Spleen (tissue), 7 donors: ENCODE results near the gene SLC8B1.

Source experiments
- POLR2A ChIP-seq, 3 donors: fragments of 450-650 bp; IDR thresholded peaks; one replicate each; pipeline ENCODE4 v1.5.1; 2017; ENCODE audit warnings: antibody characterized with exemption in 3 of 3, mild to moderate bottlenecking in 1 of 3
- POLR2AphosphoS5 ChIP-seq, 3 donors: sonication (generic); formaldehyde crosslinking; IDR thresholded peaks; one replicate each; pipeline ENCODE4 v1.5.1; 2017; ENCODE audit warnings: antibody characterized with exemption in 3 of 3
- TF ChIP-seq, protein P1 (sequence below), 11 experiments: fragments of 200-600 bp in 7 of 11; fragments of 450-650 bp in 4 of 11; sonication (generic) in 4 of 11; IDR thresholded peaks in 8 of 11; conservative IDR thresholded peaks in 3 of 11; 1 replicate in 7 of 11; 2 replicates in 4 of 11; pipeline versions ENCODE4 v1.4.0 to v1.8.0; 2016 to 2021; ENCODE audit warnings: antibody characterized with exemption in 11 of 11, inconsistent platforms in 4 of 11, mild to moderate bottlenecking in 1 of 11
- donor health status: DM: no; HTN: no; CAD: no; lungs with moderate emphysema.
- donor health status: DM: no; HTN: no; CAD: no.
- donor health status: DM: no; HTN: no; CAD: no.

DNA sequence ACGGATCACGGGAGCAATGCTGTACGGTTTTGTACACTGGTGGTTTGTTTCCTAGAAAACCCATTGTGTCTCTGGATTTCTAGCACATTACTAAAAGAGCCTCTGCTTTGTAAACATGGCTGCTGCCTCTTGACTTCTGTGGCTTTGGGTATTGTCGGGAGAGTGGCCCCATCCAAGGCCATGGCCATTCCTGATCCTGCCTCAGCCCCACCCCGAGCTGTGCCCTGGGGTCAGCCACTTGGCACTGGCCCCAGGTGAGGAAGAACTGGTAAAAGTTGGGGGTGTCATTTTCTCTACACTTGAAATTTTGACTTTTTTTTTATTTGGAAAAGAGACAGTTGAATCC lies 36.5 kb downstream of the SLC8B1 start:
- TF ChIP-seq, protein P1, sequence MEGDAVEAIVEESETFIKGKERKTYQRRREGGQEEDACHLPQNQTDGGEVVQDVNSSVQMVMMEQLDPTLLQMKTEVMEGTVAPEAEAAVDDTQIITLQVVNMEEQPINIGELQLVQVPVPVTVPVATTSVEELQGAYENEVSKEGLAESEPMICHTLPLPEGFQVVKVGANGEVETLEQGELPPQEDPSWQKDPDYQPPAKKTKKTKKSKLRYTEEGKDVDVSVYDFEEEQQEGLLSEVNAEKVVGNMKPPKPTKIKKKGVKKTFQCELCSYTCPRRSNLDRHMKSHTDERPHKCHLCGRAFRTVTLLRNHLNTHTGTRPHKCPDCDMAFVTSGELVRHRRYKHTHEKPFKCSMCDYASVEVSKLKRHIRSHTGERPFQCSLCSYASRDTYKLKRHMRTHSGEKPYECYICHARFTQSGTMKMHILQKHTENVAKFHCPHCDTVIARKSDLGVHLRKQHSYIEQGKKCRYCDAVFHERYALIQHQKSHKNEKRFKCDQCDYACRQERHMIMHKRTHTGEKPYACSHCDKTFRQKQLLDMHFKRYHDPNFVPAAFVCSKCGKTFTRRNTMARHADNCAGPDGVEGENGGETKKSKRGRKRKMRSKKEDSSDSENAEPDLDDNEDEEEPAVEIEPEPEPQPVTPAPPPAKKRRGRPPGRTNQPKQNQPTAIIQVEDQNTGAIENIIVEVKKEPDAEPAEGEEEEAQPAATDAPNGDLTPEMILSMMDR (IDR thresholded peaks at IDR 0.05 in 8 of 11, conservative IDR thresholded peaks at IDR 0.05 in 3 of 11), result no peak
- no peak for TF ChIP-seq POLR2AphosphoS5 (IDR thresholded peaks at IDR 0.05)
- TF ChIP-seq POLR2A (IDR thresholded peaks at IDR 0.05), result no peak
